GM18499 (cell line): ENCODE results near the gene BTN3A1.
"Not testable (repeated sequence)": the region's sequence is repeated elsewhere in the genome, so short reads cannot be mapped to it uniquely, and the experiment has no call there.

Experiments used
- ATAC-seq: cut with Tn5 transposase; IDR thresholded peaks from one replicate; pipeline ENCODE4 v1.9.1; 2021; ENCODE audit warnings: moderate number of reproducible peaks; ENCODE audit not compliant: insufficient read depth, unreplicated experiment

The BTN3A1 gene

DNA sequence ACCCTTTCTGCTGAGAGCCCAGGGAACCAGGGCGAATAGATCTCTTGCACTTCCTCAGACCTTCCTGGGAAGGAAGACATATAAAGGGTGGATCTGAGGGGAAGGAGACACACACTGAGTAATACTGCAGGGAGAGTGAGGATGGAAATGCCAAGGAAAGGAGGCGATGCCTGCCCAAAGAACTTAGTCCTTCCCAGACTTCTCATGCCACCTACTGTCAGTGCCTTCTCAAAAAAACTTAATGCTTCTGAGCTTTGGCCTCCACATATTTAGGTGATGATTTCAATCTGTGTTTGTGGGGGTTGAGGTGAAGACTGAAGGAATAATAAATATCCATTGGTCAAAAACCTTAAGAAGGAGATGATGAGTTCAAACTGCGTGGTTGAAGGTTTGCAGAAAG is 9.7 kb downstream of the BTN3A1 start:
- no peak for ATAC-seq

DNA sequence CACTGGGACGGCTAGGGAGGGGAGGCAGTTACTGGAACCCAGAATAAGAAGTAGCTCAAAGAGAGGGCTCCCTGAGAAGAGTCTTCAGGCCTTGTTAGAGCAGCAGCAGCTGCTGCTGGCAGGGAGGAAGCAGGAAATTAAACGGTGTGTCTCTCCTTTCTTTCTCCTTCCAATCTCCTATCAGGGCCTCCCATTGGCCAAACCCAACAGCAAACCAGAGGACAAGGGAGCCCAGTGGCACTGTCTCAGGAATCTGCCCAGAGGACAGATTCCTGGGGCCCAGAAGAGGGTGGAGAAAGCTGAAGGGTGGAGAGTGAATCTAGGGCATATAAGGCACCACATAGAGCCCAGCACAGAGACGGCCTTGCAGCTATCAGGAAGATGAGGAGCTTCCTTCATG is 10.2 kb downstream of the BTN3A1 start:
- ATAC-seq, result no peak

DNA sequence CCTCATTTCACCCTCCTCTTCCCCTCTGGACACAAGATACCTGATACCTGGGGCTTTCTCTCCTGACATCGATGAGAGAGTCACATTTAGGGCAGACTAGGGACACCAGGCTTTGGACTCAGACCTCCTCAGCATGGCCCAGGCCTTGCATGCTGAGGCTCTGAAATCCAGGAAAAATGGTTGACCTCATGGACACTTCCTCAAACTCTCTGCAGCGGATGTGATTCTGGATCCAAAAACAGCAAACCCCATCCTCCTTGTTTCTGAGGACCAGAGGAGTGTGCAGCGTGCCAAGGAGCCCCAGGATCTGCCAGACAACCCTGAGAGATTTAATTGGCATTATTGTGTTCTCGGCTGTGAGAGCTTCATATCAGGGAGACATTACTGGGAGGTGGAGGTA is 10.9 kb downstream of the BTN3A1 start:
- no peak for ATAC-seq

DNA sequence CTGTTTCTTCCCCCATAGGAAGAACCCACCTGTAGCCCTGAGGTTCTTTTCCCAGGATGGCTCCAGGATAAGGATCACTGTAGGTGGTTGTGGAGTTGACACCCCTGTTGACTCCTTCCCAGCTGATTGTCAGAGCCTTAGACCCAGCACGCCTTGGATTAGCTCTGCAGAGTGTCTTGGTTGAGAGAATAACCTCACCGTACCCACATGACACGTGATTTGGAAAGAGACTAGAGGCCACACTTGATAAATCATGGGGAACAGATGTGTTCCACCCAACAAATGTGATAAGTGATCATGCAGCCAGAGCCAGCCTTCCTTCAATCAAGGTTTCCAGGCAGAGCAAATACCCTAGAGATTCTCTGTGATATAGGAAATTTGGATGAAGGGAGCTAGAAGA is 12.2 kb downstream of the BTN3A1 start:
- no peak for ATAC-seq

DNA sequence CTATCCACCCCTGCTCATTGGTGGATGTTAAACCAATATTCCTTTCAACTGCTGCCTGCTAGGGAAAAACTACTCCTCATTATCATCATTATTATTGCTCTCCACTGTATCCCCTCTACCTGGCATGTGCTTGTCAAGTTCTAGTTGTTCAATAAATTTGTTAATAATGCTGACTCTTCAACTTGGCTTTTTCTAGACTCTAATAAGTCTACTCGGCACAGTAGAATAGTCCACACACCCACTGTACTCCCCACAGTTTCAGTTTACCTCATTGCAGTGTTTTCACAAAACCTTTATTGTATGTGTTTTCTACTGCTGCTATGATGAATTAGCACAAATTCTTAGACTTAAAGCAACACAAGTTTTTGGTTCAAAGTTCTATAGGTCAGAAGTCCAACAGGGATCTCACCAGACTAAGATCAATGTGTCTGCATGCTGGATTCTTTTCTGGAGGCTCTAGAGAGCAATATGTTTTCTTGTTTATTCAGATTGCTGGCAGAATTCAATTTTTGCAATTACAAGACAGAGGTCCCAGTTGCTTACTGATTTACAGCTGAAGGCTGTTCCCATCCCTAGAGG is 13.1 kb downstream of the BTN3A1 start:
- no peak for ATAC-seq

DNA sequence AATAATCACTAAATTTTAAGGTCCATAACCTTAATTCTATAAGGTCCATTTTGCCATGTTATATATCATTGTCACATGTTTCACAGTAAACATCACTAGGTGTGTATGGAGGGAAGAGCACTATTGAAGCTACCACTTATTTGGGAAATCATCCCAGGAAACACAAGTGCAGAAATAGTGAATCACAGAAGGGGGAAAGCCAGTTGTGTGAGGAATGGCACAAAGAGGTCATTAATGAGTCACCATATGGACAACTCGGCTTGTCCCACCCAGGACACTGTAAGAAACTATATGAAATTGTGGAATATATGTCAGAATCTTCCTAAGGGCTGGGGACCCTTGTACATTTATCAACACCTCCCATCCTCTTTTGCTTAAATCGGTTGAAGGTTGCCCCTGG is 13.7 kb downstream of the BTN3A1 start:
- no peak for ATAC-seq

DNA sequence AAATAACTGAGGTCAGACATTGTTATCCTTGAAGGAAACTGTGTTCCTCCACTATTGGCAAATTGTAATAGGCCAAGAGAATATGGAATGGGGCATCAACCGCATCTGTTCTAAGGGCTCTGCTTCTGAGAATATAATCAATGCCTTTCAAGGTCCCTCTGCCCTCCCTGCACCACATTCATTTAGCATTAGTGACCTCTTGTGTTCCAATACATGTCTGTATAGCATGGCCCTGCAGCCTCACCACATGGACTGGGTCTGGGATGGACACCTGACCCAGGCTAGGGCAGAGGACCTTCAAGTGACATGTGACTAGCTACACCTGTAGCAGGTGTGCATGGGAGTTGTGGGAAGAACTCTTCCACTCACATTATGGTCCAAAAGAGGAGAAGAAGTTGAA is 14.2 kb downstream of the BTN3A1 start:
- no peak for ATAC-seq

DNA sequence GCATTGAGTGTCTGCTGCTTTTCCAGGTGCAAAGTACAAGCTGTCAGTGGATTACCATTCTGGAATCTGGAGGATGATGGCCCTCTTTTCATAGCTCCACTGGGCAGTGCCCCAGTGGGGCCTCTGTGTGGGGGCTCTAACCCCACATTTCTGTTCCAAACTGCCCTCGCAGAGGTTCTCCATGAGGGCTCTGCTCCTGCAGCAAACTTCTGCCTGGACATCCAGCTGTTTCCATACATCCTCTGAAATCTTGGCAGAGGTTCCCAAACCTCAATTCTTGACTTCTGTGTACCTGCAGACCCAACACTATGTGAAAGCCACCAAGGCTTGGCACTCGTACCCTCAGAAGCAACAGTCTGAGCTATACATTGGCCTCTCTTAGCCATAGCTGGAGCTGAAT is 16.0 kb downstream of the BTN3A1 start:
- ATAC-seq, result not testable (repeated sequence)

DNA sequence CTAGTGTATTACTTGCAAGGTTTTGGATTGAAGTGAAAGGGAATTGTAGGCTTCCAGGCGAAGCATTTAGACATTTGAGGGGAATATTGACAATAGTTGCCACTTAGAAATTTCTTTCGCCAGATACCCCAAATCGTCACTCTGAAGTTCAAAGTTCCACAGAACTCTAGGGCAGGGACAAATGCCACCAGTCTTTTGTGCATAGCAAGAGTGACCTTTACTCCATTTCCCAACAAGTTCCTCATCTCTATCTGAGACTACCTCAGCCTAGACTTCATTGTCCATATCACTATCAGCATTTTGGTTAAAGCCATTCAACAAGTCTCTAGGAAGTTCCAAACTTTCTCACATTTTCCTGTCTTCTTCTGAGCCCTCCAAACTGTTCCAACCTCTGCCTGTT is 16.7 kb downstream of the BTN3A1 start:
- ATAC-seq, result not testable (repeated sequence)

DNA sequence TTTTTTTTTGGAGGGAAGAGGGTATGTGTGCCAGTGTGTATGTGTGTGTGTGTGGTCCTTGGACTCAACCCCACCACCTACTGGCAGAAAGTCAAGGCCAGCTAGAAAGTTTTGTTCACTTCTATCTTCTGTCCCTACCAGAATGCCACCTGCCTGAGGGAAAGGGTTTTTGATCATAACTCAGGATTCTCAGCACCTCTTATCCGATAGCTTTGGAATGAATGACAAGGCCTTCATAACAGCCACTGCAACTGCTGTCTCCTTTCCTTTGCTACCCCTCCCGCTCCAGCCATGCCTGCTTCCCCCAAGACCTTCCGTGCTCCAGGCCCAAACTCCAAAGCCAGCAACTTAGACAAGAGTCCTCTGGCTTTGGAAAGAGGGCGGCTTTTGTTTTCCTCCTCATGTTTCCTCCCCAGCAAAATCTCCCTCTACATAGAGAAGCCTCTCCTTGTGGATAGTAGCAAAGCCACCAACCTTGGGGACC is 18.7 kb downstream of the BTN3A1 start:
- ATAC-seq, result no peak

DNA sequence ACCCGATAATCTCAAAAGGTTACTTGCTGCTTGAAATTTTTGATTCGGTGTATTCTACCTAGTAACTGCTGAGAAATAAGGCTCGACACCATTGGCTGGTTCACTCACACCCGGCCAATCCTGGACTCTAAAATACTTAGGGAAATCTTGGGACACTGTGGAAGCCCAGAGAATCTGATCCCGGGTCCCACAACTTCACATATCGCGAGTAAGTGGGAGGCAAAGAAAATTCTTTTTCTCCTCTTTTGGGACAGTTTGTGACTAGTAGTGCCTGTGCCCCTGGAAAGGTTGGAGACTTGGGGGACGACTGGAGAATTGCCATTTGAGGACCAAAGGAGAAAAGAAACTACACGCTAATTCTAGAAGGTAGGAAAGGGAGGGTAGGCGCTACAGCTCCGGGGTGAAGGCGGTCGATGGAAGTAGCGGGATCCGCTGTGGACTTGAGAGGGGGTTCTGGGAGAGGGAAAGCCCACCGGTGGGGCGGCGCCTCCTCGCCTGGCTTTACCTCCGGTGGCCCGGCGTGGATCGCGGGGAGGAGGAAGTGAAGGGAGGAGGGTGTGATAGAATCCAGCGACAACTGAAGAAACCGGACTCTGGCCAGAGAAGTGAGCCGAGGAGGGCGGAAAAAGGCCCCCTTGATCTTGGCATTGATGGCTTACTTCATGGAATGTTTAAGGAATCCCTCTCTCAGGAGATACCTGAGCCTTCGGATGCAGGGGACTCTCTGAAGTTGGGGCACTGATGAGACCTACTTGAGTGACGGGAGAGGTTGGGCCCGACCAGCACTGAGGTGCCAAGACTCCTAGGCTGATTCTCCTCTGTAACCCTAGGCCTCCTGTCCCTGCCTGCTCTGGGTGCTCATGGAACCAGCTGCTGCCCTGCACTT is 19.4 kb downstream of the BTN3A1 start:
- peak; percentile 67 for ATAC-seq

DNA sequence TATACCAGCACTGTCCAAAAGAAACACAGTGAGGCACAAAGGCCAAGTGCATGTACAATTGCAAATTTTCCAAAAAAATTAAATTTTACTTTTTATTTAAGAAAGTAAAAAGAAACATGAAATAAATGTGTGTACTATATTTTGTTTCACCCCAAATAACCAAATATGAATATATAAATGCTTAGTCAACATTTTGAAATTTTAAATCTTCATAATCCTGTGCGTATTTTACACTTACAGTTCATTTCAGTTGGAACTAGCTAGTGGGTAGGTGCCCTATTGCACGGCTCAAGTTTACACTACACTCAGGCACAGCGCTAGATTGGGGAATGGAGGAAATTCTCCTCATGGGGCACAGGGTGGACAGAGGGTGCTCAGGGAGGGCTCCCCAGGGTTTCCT is 20.3 kb downstream of the BTN3A1 start:
- ATAC-seq, result no peak

DNA sequence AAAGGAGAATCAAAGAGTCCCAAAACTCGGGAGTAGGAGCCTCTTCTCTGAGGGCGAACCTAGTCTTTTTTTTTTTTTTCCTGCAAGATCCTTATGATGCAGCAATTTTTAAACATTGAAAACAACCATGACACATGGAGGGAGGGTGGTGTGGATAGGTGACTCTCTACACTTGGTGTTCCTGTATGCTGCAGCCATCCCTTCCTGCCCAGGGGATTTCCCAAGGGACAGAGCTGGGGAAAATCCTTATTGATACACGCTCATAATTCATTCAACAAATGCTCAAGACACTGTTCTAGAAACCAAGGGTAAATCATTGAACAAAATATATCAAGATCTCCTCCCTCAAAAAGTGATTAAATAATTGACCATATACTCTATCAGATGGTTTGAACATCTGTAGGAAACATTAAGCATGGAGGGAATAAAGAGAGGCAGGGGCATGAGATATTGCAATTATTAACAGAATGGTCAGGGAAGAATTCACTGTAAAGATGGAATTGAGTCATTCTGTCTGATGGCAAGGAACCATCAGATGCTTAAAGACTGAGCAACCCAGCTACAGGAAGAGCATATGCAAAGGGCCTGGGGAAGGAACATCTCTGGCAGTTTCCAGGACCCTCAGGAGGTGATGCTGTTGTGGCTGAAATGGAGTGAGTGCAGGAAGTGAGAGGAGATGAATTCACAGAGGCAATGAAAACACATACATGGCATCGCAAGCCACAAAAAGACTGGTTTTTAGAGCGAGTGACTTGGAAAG is 24.8 kb downstream of the BTN3A1 start:
- ATAC-seq, result no peak

DNA sequence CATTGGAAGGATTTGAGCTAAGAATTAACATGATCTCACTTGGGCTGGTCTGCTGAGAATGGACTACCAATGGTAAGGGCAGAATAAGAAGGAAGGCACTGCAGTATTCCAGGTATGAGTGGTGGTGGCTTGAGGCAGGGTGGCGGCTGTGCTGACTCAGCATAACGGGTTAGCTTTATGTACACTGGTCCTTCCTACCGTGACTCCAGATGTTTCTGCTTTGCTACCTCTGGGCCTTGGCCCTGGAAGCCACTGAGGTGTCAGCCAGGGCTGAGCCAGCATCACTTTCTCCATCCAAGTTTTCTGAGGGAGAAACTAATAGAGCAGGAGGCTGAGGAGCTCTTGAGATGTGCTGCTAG is 25.4 kb downstream of the BTN3A1 start:
- no peak for ATAC-seq

DNA sequence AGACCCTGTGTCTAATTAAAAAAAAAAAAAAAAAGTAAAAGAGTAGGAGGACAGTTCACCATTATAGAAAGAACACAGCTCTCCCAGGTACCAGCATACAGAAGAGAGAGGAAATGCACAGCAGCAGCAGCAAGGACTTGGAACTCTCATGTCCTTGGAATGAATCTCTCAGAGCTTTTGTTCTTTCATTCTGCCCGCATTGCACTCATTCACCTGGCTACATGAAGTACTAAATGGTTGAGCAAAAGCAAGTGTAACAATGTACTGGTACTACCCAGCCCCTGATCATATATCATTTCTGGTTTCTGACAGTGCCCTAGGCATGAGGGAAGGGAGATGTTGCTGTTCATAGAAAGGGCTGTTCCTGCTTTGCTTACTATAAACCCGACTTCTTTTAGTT is 26.1 kb downstream of the BTN3A1 start:
- ATAC-seq, result no peak

DNA sequence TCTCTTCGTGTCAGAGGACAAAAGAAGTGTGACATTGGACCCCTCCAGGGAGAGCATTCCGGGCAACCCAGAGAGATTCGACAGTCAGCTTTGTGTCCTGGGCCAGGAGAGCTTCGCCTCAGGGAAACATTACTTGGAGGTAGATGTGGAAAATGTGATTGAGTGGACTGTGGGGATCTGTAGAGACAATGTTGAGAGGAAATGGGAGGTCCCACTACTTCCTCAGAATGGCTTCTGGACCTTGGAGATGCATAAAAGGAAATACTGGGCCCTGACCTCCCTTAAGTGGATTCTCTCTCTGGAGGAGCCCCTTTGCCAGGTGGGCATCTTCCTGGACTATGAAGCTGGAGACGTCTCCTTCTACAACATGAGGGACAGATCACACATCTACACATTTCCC is 28.7 kb downstream of the BTN3A1 start:
- no peak for ATAC-seq

DNA sequence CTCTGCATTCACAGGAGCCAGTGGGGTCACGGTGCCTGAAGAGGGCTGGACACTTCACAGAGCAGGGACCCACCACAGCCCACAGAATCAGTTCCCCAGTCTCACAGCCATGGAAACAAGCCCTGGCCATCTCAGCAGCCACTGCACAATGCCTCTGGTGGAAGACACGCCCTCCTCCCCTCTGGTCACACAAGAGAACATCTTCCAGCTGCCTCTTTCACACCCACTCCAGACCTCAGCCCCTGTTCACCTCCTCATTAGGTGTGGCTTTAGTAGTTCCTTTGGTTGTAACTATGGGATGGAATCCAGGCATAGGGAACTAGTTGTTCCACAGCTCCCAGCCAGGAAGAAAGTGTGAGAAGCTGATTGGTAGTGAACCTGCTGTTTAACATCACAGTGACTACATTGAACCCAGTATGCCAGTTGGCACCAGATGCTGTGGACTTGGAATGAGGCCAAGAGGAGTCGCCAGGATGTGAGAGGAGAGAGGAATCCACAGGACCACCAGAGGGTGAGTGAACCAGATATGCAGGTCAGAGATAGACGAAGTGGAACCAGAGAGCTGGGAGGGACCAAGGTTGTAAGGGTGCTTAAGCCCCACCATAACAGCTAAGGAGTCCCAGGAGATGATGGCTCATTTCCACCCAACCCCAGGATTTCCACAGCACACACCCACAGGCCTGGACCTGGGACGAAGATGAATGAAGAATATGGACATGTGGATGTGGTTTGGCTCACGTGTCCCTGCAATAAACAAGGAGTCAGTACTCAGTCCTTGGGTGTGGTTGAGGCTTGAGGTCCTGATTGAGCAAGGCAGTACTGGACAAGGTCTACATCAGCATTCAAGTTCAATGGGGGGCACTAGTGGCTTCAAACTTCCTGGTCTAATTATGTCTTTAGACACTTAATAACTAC is 29.4 kb downstream of the BTN3A1 start:
- ATAC-seq, result no peak

DNA sequence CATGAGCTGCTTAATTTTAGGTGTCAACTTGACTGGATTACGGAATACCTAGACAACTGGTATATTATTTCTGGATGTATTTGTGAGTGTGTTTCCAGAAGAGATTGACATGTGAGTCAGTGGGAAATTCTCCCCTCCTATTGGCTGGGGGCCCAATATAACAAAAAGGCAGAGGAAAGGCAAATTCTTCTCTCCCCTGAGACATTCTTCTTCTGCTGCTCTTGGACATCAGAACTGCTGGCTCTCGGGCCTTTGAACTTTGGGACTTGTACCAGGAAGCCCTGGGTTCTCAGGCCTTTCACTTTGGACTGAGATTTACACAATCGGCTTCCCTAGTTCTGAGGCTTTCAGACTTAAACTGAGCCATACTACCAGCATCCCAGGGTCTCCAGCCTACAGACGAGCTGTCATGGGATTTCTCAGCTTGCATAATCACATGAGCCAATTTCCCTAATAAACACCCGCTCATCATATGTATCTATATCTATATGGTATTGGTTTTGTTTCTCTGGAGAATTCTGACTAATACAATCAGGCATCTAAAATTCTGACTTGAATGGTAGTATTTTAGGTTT is 30.6 kb downstream of the BTN3A1 start:
- no peak for ATAC-seq

DNA sequence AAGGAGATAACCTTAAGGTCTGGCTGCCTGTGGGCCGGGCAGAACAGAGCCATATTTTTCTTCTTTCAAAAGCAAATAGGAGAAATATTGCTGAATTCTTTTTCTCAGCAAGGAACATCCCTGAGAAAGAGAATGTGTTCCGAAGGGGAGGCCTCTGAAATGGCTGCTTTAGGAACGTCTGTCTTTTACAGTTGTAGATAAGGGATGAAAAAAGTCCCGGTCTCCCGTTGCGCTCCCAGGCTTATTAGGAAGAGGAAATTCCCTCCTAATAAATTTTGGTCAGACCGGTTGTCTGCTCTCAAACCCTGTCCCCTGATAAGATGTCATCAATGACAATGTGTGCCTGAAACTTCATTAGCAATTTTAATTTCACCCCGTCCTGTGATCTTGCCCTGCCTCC is 31.6 kb downstream of the BTN3A1 start:
- not testable (repeated sequence) for ATAC-seq

DNA sequence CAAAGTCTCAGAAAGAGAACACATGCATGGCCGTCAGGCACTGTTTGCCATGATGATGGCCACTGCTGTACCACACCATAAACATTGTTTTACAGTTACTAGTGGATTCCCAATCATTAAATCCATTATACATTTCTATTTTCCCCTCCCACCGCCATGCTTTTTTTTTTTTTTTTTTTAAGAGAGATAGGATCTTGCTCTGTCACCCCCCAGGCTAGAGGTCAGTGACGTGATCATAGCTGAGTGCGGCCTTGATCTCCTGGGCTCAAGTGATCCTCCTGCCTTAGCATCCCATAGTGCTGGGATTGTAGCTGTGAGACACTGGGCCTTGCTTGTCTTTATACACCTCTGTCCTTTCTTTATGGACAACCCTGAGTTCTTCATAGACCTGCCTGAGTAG is 33.9 kb downstream of the BTN3A1 start:
- no peak for ATAC-seq
